Endothelial cell of umbilical vein (primary cell): ENCODE results near the gene ADGRE3. TPM values are rescaled to one million over a fixed set of nuclear protein-coding genes. Genes with fewer than 3 reads are reported as not detected.

Experiments
- BruUV-seq: library from RNA; stranded (reverse); fragments of 400-500 nt; replicated peaks from 2 replicates; lab custom pipeline; 2021; lab: Mats Ljungman, UMichigan
- CTCF ChIA-PET: fragments of 300-600, 350-600 bp; sonication (Branson Sonifier 250); formaldehyde crosslinking; loops from one replicate; lab custom pipeline; 2021; ENCODE audit warnings: antibody characterized with exemption, inconsistent platforms; lab: Charles Lee
- POLR2A ChIA-PET: fragments of 300-600, 350-600 bp; sonication (Branson Sonifier 250); formaldehyde crosslinking; loops from one replicate; lab custom pipeline; 2021; ENCODE audit warnings: antibody characterized with exemption, inconsistent platforms; lab: Charles Lee
- DNase-seq: peaks from one replicate; pipeline ENCODE4 v3.0.0-alpha.2; 2011; ENCODE audit warnings: low read depth, low spot score
- FAIRE-seq: peaks from 2 replicates; lab custom pipeline; 2011; peaks lifted over from hg19 to GRCh38; lab: Jason Lieb, UNC
- H2AFZ ChIP-seq: 2 replicates; pipeline ENCODE4 v1.6.0; 2012; ENCODE audit warnings: low read depth, low read length, control low read depth, inconsistent platforms
- H3K27ac ChIP-seq: 2 replicates; pipeline ENCODE4 v1.5.1; 2011; ENCODE audit warnings: low read depth, mild to moderate bottlenecking, control low read depth, low read length, moderate library complexity; ENCODE audit not compliant: insufficient read depth
- H3K27me3 ChIP-seq, 2 experiments: 2 replicates each; pipeline versions ENCODE4 v1.6.0 to v1.6.1; 2011; ENCODE audit warnings: low read length in 2 of 2, mixed read lengths in 1 of 2; ENCODE audit not compliant: control insufficient read depth in 2 of 2, insufficient read depth in 2 of 2
- H3K36me3 ChIP-seq, 2 experiments: 2 replicates in 1 of 2; 3 replicates in 1 of 2; pipeline ENCODE4 v1.5.1; 2011; ENCODE audit warnings: low read length in 2 of 2, mild to moderate bottlenecking in 1 of 2, moderate library complexity in 1 of 2; ENCODE audit not compliant: control insufficient read depth in 2 of 2, insufficient read depth in 2 of 2; ENCODE audit errors: extremely low read depth in 1 of 2
- H3K4me1 ChIP-seq: 3 replicates; pipeline ENCODE4 v1.5.1; 2011; ENCODE audit warnings: mild to moderate bottlenecking, low read length; ENCODE audit not compliant: control insufficient read depth, insufficient read depth; ENCODE audit errors: extremely low read depth
- H3K4me2 ChIP-seq: 2 replicates; pipeline ENCODE4 v1.6.1; 2011; ENCODE audit warnings: low read length, control low read depth, mixed read lengths; ENCODE audit not compliant: insufficient read depth
- H3K4me3 ChIP-seq, 3 experiments: fragments of 200-600 bp in 1 of 3; sonication (generic), shearing (Covaris generic) in 1 of 3; replicated peaks in 1 of 3; 2 replicates each; pipeline ENCODE4 v1.5.1; 2011 to 2016; ENCODE audit warnings: control low read depth in 3 of 3, low read length in 3 of 3, mild to moderate bottlenecking in 2 of 3, inconsistent platforms in 1 of 3, low read depth in 1 of 3, moderate library complexity in 1 of 3; ENCODE audit not compliant: insufficient read depth in 1 of 3
- H3K79me2 ChIP-seq: 2 replicates; pipeline ENCODE4 v1.6.0; 2012; ENCODE audit warnings: low read length, inconsistent platforms; ENCODE audit not compliant: control insufficient read depth, insufficient read depth
- H3K9ac ChIP-seq: replicated peaks from 2 replicates; pipeline ENCODE3; 2011; ENCODE audit warnings: low read length, control low read depth; ENCODE audit not compliant: insufficient read depth; ENCODE audit errors: extremely low read depth
- H3K9me1 ChIP-seq: replicated peaks from 3 replicates; pipeline ENCODE4 v1.6.0; 2011; ENCODE audit warnings: mild to moderate bottlenecking, low read length; ENCODE audit not compliant: control insufficient read depth, insufficient read depth; ENCODE audit errors: extremely low read depth
- H3K9me3 ChIP-seq: replicated peaks from 2 replicates; pipeline ENCODE4 v1.5.1; 2012; ENCODE audit warnings: low read length, inconsistent platforms; ENCODE audit not compliant: control insufficient read depth, insufficient read depth
- H4K20me1 ChIP-seq: replicated peaks from 2 replicates; pipeline ENCODE3; 2011; ENCODE audit warnings: mild to moderate bottlenecking, low read length; ENCODE audit not compliant: control insufficient read depth, insufficient read depth; ENCODE audit errors: extremely low read depth
- CTCF ChIP-seq, 2 donors: IDR thresholded peaks; 1 replicate in 1 of 2; 2 replicates in 1 of 2; pipeline ENCODE4 v1.5.1; 2011; ENCODE audit warnings: low read length in 2 of 2, mild to moderate bottlenecking in 2 of 2, moderate library complexity in 2 of 2, control low read depth in 1 of 2, inconsistent platforms in 1 of 2, low read depth in 1 of 2; ENCODE audit not compliant: insufficient read depth in 1 of 2; ENCODE audit errors: extremely low read depth in 1 of 2
- EZH2 ChIP-seq: IDR thresholded peaks from 2 replicates; pipeline ENCODE4 v1.6.1; 2012; ENCODE audit warnings: borderline replicate concordance, low read depth, mild to moderate bottlenecking, moderate library complexity, low read length, inconsistent platforms; ENCODE audit not compliant: severe bottlenecking
- FOS ChIP-seq: IDR thresholded peaks from 2 replicates; pipeline ENCODE4 v1.6.1; 2011; ENCODE audit warnings: mild to moderate bottlenecking, low read length, moderate library complexity, borderline replicate concordance; ENCODE audit not compliant: insufficient read depth
- GATA2 ChIP-seq: IDR thresholded peaks from 2 replicates; pipeline ENCODE4 v1.7.0; 2011; ENCODE audit warnings: low read depth, mild to moderate bottlenecking, moderate library complexity, mixed read lengths, low read length; ENCODE audit not compliant: insufficient read length, insufficient read depth
- JUN ChIP-seq: IDR thresholded peaks from 2 replicates; pipeline ENCODE4 v1.6.1; 2011; ENCODE audit warnings: borderline replicate concordance, low read depth; ENCODE audit not compliant: insufficient read length, insufficient read depth
- MAX ChIP-seq: IDR thresholded peaks from 2 replicates; pipeline ENCODE4 v1.6.1; 2011; ENCODE audit not compliant: insufficient read depth, insufficient read length
- MYC ChIP-seq: IDR thresholded peaks from one replicate; pipeline ENCODE4 v1.6.1; 2011; ENCODE audit warnings: mild to moderate bottlenecking, low read depth, low read length
- POLR2A ChIP-seq: IDR thresholded peaks from 2 replicates; pipeline ENCODE4 v1.6.1; 2012; ENCODE audit warnings: low read depth, mild to moderate bottlenecking, control low read depth, low read length
- POLR2AphosphoS5 ChIP-seq: IDR thresholded peaks from 2 replicates; pipeline ENCODE4 v1.6.1; 2012; ENCODE audit warnings: low read depth, mild to moderate bottlenecking, control low read depth, low read length, moderate library complexity; ENCODE audit not compliant: insufficient read depth
- dilution Hi-C: fragments of 300-500 bp; cut with MboI; formaldehyde crosslinking; loops from one replicate; pipeline ENCODE4 v1.15.0; 2019; ENCODE audit warnings: low sequenced_read_pairs; ENCODE audit not compliant: extremely low pct_ligation_motif_present
- intact Hi-C: fragments of 100-400 bp; cut with micrococcal nuclease; formaldehyde crosslinking; loops from one replicate; pipeline ENCODE4 v1.10.0; 2022
- polyA plus RNA-seq, 4 experiments: library from polyadenylated mRNA; depleted of rRNA in 3 of 4; stranded (reverse) in 3 of 4; unstranded in 1 of 4; fragments of >200 nt; gene quantifications; 2 replicates each; pipeline versions ENCODE4 v1.2.1 to v1.2.3, GENCODE V29; 2011 to 2012; ENCODE audit warnings: missing spikeins in 1 of 4
- total RNA-seq: library from RNA; stranded (reverse); gene quantifications from 2 replicates; pipeline ENCODE4 v1.2.3, GENCODE V29; 2021

ADGRE3 gene
- total and polyA plus RNA-seq, 2 donors (not counting 3 experiments of a cell fraction or from before 2014, with no cell fraction given) = not detected

GRCh38 chr19:14669940-14670339 lies 4.7 kb downstream of the ADGRE3 start:
- H3K9ac ChIP-seq = no peak overlapping the region
- BruUV-seq = no TSS peak
- ChIA-PET CTCF (no interaction called here), POLR2A (no interaction called here)
- H3K4me3 ChIP-seq = no peak overlapping the region
- H3K9me1 ChIP-seq = no peaks in the 10 kb centered on the region
- no peaks in the 10 kb centered on the region for H3K27me3 ChIP-seq
- H3K9me3 ChIP-seq = no peaks in the 10 kb centered on the region
- TF ChIP-seq MYC (no peak), CTCF (IDR thresholded peaks at IDR 0.05; ENCODE audit: extremely low read depth in 1 of 2, insufficient read depth in 1 of 2, low read depth in 1 of 2, low read length in 2 of 2) (no peak), JUN (no peak), EZH2 (no peak), FOS (no peak), MAX (no peak), POLR2A (no peak), POLR2AphosphoS5 (no peak), GATA2 (no peak)
- H3K79me2 ChIP-seq = no peaks in the 10 kb centered on the region
- no peaks in the 10 kb centered on the region for H3K4me1 ChIP-seq
- dilution Hi-C loops = no loop called here
- FAIRE-seq (no peak), DNase-seq (no peak)
- no peak overlapping the region for H3K4me2 ChIP-seq
- H3K27ac ChIP-seq = no peak overlapping the region
- no peak overlapping the region for H2AFZ ChIP-seq
- no peaks in the 10 kb centered on the region for H3K36me3 ChIP-seq
- no peaks in the 10 kb centered on the region for H4K20me1 ChIP-seq
- intact Hi-C loops = no loop called here
